Neutrophil (primary cell): Measurements from ENCODE around the gene NEURL1.

Experiments used
- H3K27ac ChIP-seq: fragments of 200-600 bp; sonication (generic); 2 replicates; pipeline ENCODE4 v1.5.1; 2016; ENCODE audit warnings: mild to moderate bottlenecking, moderate library complexity
- H3K27me3 ChIP-seq: fragments of 200-600 bp; sonication (generic); 2 replicates; pipeline ENCODE4 v1.6.0; 2016; ENCODE audit warnings: mild to moderate bottlenecking
- H3K36me3 ChIP-seq: fragments of 200-600 bp; sonication (generic); 2 replicates; pipeline ENCODE4 v1.5.1; 2017
- H3K4me1 ChIP-seq, 2 experiments: fragments of 200-600 bp in 1 of 2; sonication (generic) in 1 of 2; 1 replicate in 1 of 2; 2 replicates in 1 of 2; pipeline versions ENCODE4 v1.5.1 to v1.6.1; 2013 to 2016; ENCODE audit warnings: low read depth in 1 of 2, low read length in 1 of 2, mild to moderate bottlenecking in 1 of 2, moderate library complexity in 1 of 2; ENCODE audit not compliant: control insufficient read depth in 1 of 2, insufficient read depth in 1 of 2
- H3K4me3 ChIP-seq, 2 experiments: fragments of 200-600 bp in 1 of 2; sonication (generic) in 1 of 2; 1 replicate in 1 of 2; 2 replicates in 1 of 2; pipeline ENCODE4 v1.5.1; 2013 to 2016; ENCODE audit warnings: low read depth in 1 of 2, low read length in 1 of 2, mild to moderate bottlenecking in 1 of 2, moderate library complexity in 1 of 2
- H3K9me3 ChIP-seq: fragments of 200-600 bp; sonication (generic); 2 replicates; pipeline ENCODE4 v1.5.1; 2016
- TF ChIP-seq, protein P1 (sequence below): fragments of 200-600 bp; sonication (generic); IDR thresholded peaks from 2 replicates; pipeline ENCODE4 v1.5.1; 2016; ENCODE audit warnings: antibody characterized with exemption

NEURL1 gene

DNA sequence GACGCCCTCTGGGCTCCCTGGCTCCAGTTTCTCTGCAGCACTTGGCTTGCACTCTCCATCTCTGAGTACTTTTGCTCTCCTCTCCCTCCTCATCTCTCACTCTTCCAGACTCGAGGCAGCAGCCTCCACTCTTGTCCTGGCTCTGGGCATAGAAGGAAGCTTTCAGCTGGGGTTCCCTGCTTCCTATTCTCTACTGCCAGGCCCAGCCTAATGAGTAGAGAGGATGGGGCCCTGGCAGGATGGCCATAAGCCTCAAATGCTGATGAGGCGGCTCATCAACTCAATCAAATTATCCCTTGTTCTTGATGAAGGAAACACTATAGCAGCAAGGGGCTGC, 55.8 kb downstream of the NEURL1 start:
- TF ChIP-seq, protein P1, sequence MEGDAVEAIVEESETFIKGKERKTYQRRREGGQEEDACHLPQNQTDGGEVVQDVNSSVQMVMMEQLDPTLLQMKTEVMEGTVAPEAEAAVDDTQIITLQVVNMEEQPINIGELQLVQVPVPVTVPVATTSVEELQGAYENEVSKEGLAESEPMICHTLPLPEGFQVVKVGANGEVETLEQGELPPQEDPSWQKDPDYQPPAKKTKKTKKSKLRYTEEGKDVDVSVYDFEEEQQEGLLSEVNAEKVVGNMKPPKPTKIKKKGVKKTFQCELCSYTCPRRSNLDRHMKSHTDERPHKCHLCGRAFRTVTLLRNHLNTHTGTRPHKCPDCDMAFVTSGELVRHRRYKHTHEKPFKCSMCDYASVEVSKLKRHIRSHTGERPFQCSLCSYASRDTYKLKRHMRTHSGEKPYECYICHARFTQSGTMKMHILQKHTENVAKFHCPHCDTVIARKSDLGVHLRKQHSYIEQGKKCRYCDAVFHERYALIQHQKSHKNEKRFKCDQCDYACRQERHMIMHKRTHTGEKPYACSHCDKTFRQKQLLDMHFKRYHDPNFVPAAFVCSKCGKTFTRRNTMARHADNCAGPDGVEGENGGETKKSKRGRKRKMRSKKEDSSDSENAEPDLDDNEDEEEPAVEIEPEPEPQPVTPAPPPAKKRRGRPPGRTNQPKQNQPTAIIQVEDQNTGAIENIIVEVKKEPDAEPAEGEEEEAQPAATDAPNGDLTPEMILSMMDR = no peak
- H3K27ac ChIP-seq = no peak overlapping the region
- peaks cover 30% of the 10 kb centered on the region for H3K27me3 ChIP-seq
- no peak overlapping the region for H3K4me3 ChIP-seq
- no peaks in the 10 kb centered on the region for H3K36me3 ChIP-seq
- peaks cover 0 to 8% of the 10 kb centered on the region in 2 experiments for H3K4me1 ChIP-seq
- no peaks in the 10 kb centered on the region for H3K9me3 ChIP-seq

DNA sequence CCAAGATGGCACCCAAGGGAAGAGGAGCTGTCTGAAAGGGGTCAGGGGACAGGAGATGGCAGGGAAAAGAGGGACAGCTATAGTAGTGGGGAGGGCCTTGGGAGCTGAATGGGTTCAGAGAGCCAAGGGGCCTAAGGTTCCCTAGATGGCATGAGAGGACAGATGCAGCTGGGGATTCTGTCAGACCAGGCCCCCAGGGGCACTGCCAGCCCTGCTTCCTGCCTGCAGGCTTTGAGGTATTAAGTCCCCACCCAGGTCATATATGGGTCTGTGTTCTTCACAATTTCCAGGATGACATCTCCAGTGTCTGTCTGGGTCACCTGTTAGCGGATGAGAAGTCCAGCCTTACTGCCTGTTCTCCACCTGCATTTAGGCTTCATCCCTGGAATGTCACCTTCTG, 56.7 kb downstream of the NEURL1 start:
- Histone ChIP-seq H3K27ac (no peak overlapping the region), H3K36me3 (no peaks in the 10 kb centered on the region), H3K4me1 (peaks cover 0 to 8% of the 10 kb centered on the region in 2 experiments), H3K4me3 (no peak overlapping the region), H3K27me3 (peaks cover 35% of the 10 kb centered on the region), H3K9me3 (no peaks in the 10 kb centered on the region)
- TF ChIP-seq, protein P1 = no peak

DNA sequence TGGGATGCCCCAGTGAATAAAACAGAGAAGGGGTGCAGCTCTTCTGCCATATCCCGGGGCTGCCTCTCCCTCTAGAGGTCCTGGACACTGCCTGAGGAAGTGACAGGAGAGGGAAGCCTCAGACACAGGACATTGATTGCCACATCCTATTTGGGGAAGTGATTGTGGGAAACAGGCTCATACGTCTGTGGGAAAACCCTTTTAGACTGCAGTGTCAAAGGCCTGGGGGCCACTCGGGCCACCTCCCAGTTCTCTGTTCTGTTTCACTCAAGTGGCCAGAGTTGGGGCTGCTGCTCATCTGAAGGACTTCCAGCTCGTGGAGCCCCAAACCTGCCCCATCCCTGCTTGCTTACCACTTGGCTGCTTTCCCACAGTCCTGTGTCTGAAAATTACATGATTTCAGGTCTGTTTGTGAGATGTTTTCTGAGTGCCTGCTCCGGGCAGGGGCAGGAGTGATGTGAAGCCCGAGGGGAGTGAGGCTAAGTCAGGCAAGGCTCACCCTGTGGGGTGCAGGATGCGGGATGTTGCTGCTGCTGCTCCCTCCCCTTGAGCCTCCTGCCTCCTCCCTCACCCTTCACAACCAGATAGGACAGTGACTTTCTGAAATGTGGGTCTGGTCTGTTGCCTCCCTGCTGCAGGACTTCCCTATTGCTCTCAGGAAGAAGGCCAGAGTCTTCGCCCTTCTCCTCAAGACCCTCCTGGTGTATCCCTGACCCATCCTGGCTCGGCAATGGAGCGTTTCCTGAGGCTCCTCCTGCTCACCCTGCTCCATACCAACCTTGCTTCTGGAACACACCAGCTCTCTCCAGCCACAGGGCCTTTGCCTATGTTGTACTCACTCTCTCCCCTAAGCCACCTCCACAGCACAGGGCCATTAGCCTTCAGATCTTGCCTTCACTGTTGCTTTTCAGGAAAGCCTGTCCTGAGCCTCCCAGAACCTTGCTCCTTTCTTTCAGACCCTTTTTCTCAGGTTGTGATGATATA, 58.4 kb downstream of the NEURL1 start:
- H3K36me3 ChIP-seq = no peaks in the 10 kb centered on the region
- H3K27me3 ChIP-seq = peaks cover 52% of the 10 kb centered on the region
- no peak overlapping the region for H3K27ac ChIP-seq
- no peaks in the 10 kb centered on the region for H3K9me3 ChIP-seq
- H3K4me3 ChIP-seq = no peak overlapping the region
- TF ChIP-seq, protein P1 = no peak
- peaks cover 0 to 8% of the 10 kb centered on the region in 2 experiments for H3K4me1 ChIP-seq

DNA sequence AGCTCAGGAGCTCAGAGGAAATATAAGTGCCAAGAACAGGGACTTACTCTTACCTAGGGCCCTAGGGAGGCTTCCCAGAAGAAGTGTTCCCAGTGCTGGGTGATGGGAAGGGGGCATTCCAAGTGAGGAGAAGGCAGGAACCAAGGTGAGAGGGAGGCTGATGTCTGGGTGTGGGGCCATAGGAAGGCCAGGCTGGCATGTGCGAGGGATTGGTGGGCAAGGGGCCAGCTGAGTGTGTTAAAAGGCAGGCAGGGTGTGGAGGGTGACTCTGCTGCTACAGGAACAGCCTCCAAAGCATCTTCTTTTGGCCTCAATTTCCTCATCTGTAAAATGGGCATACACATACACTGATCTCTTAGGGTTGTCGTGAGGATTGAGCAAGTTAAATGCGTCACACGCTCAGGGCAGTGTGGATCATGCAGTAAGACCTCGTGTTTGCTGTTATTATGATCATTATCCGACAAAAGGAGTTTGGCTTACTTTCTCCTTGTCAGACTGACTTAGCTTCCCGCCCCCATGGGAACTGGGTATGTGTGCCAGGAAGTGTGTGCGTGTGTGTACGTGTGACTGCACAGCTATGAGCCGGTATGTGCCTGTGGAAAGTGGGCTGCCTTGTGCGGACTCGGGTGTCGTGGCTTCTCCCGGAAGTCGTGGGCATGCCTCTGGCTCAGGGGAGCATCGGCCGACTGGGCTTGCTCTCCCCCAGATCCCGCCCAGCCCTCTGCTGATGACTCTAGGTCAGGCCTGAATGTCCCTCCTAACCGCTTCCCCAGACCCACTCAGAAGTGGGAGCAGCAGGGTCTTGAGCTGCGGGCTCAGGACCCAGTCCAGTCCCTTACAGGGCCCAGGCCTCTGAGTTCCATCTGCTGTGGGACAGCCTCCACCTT, 59.6 kb downstream of the NEURL1 start:
- H3K27me3 ChIP-seq = peaks cover 62% of the 10 kb centered on the region
- H3K4me1 ChIP-seq = peaks cover 0 to 8% of the 10 kb centered on the region in 2 experiments
- TF ChIP-seq, protein P1 = no peak
- no peaks in the 10 kb centered on the region for H3K9me3 ChIP-seq
- no peak overlapping the region for H3K27ac ChIP-seq
- no peak overlapping the region for H3K4me3 ChIP-seq
- no peaks in the 10 kb centered on the region for H3K36me3 ChIP-seq

DNA sequence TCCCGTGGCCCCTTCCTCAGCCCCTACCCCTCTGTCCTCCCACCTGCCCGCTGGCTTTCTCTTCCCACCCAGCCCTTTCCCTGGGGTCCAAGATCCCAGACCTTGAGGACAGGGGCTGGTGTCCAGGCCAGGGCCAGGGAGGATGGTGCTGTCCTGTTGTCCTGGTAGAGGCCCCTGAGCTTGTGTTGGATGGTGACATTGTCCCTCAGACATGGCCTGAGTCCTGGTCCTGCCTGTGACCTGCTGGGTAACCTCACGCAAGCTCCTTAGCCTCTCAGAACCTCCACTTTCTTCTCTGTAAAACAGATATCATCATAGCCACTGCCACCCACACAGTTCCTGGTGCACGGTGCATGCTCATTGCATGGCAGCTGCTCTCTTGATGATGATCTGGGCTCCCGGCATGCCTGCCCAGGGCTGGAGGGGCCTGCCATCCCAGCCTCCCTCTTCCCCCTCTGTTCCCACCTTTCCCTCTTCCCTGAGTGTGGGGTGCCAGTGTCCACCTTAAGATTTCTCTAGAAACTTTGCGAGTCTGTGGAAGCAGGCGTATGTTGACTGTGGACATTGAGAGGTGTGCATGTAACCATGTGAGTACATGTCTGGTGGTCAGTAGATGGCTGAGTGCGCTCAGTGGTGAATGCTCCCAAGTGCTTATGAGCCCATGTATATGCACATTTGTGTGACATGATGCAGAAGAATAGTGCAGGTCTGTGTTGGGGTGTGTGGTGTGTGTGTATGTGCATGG, 60.4 kb downstream of the NEURL1 start:
- no peak overlapping the region for H3K4me3 ChIP-seq
- peaks cover 70% of the 10 kb centered on the region for H3K27me3 ChIP-seq
- H3K36me3 ChIP-seq = no peaks in the 10 kb centered on the region
- H3K9me3 ChIP-seq = no peaks in the 10 kb centered on the region
- TF ChIP-seq, protein P1 = no peak
- H3K27ac ChIP-seq = no peak overlapping the region
- peaks cover 0 to 8% of the 10 kb centered on the region in 2 experiments for H3K4me1 ChIP-seq
